PC-3 (cell line): ENCODE measurements around the gene GSDMA. TPM values are rescaled to one million over a fixed set of nuclear protein-coding genes. Genes with fewer than 3 reads are reported as not detected.

Experiments
- ATAC-seq: fragments of 200-7000 bp; cut with Tn5 transposase; 2 replicates; pipeline ENCODE4 v1.9.1; 2020; ENCODE audit warnings: mild to moderate bottlenecking, moderate library complexity
- BruUV-seq: library from RNA; stranded (reverse); fragments of 400-500 nt; replicated peaks from 2 replicates; lab custom pipeline; 2021; lab: Mats Ljungman, UMichigan
- CTCF ChIA-PET: fragments of 300-600 bp; sonication (Branson Sonifier 250); formaldehyde crosslinking; loops from one replicate; lab custom pipeline; 2022; ENCODE audit warnings: antibody characterized with exemption; lab: Charles Lee
- POLR2A ChIA-PET: fragments of 300-600 bp; sonication (Branson Sonifier 250); formaldehyde crosslinking; loops from one replicate; lab custom pipeline; 2022; ENCODE audit warnings: antibody characterized with exemption; ENCODE audit not compliant: unreplicated experiment; lab: Charles Lee
- DNase-seq: peaks from one replicate; pipeline ENCODE4 v3.0.0-alpha.2; 2015
- H2AFZ ChIP-seq: fragments of 300-600 bp; sonication (generic); 2 replicates; pipeline ENCODE4 v1.6.0; 2016; ENCODE audit warnings: antibody characterized with exemption, low read length
- H3F3A ChIP-seq: fragments of 300-600 bp; sonication (generic); one replicate; pipeline ENCODE4 v1.6.0; 2017; ENCODE audit warnings: antibody characterized with exemption, low read length, control low read depth, mild to moderate bottlenecking; ENCODE audit not compliant: unreplicated experiment
- H3K27ac ChIP-seq: fragments of 300-600 bp; sonication (generic); 2 replicates; pipeline ENCODE4 v1.5.1; 2016; ENCODE audit warnings: mild to moderate bottlenecking, low read length
- H3K27me3 ChIP-seq: fragments of 300-600 bp; sonication (generic); 2 replicates; pipeline ENCODE4 v1.6.1; 2016; ENCODE audit warnings: low read length, mixed read lengths
- H3K36me3 ChIP-seq: fragments of 300-600 bp; sonication (generic); 2 replicates; pipeline ENCODE4 v1.6.1; 2016; ENCODE audit warnings: low read depth, mixed run types, low read length, mixed read lengths
- H3K4me1 ChIP-seq: fragments of 300-600 bp; sonication (generic); 2 replicates; pipeline ENCODE4 v1.5.1; 2016; ENCODE audit warnings: low read length; ENCODE audit not compliant: insufficient read depth
- H3K4me2 ChIP-seq: fragments of 300-600 bp; sonication (generic); 2 replicates; pipeline ENCODE4 v1.6.0; 2016; ENCODE audit warnings: low read length
- H3K4me3 ChIP-seq: fragments of 300-600 bp; sonication (generic); 2 replicates; pipeline ENCODE4 v1.5.1; 2016; ENCODE audit warnings: mild to moderate bottlenecking, low read length, mixed read lengths
- H3K79me2 ChIP-seq: fragments of 300-600 bp; sonication (generic); 2 replicates; pipeline ENCODE4 v1.6.1; 2017; ENCODE audit warnings: low read length, mixed read lengths
- H3K9ac ChIP-seq: fragments of 300-600 bp; sonication (generic); 2 replicates; pipeline ENCODE4 v1.6.0; 2016; ENCODE audit warnings: mild to moderate bottlenecking, low read length
- H3K9me2 ChIP-seq: fragments of 300-600 bp; sonication (generic); replicated peaks from 2 replicates; pipeline ENCODE4 v1.6.1; 2016; ENCODE audit warnings: mixed run types, low read length, mixed read lengths
- H3K9me3 ChIP-seq: fragments of 300-600 bp; sonication (generic); 2 replicates; pipeline ENCODE4 v1.6.1; 2016; ENCODE audit warnings: low read length, mixed read lengths
- H4K20me1 ChIP-seq: fragments of 300-600 bp; sonication (generic); 2 replicates; pipeline ENCODE4 v1.6.1; 2016; ENCODE audit warnings: low read length, mixed read lengths
- EZH2 ChIP-seq: fragments of 300-600 bp; sonication (generic); IDR thresholded peaks from one replicate; pipeline ENCODE4 v1.6.1; 2017; ENCODE audit warnings: antibody characterized with exemption, mild to moderate bottlenecking, low read length; ENCODE audit not compliant: unreplicated experiment
- EZH2phosphoT487 ChIP-seq: fragments of 300-600 bp; sonication (generic); IDR thresholded peaks from 2 replicates; pipeline ENCODE4 v1.6.1; 2018; ENCODE audit warnings: mild to moderate bottlenecking, antibody characterized with exemption, low read length, borderline replicate concordance
- intact Hi-C: fragments of 100-400 bp; cut with micrococcal nuclease; formaldehyde crosslinking; loops from 2 replicates; pipeline ENCODE4 v1.9.0; 2023
- total RNA-seq: library from RNA; depleted of rRNA; stranded (reverse); fragments of >200 nt; gene quantifications from 2 replicates; pipeline ENCODE4 v1.2.3, GENCODE V29; 2014
- TF ChIP-seq, protein P1 (sequence below): fragments of 300-600 bp; sonication (generic); conservative IDR thresholded peaks from 2 replicates; pipeline ENCODE4 v1.5.1; 2017; ENCODE audit warnings: antibody characterized with exemption, low read depth, mild to moderate bottlenecking, low read length

The GSDMA gene
- total RNA-seq, 1 experiment from 2014 or later, result not detected

DNA sequence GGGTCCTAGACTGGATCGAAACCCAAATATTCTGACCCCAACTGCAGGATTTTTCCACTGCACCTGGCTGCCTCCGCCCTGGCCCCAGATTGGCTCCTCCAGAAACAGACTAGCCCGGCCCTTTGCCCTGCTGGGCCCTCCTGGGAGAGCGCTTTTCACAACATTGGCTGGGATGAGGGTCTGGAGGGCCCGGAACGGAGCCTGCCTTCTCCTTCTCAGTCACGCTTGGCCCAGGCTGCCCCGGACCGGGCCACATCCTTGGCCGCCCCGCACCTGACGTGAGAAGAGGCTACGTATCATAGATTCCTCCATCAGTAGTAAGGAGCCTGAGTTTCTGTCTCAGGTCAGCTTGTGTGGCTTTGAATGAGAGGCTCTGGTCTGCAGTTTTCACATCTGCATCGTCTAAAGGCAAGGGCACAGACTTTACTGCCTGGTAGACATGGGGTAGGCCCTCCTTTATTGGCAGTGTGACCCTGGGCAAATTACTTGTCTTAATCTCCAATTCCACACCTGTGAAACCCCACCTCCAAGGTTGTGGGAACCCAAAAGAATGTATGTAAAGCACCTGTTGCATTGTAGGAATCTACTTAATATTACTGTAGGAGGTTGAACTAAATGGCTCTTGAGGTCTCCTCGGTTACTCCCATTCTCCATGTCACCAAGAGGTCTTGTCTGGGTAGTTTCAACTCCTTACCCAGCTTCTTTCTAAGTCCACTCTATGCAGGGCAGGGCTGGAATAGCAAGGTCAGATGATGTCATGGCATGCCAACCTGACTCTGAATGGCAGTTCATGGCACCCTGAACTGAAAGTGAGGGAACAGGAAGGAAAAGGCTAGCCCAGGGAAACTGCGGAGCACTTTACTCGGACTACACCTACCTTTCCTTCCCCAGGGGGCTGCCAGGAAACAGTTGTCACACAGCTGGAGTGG is 34.6 kb upstream of the GSDMA start:
- Histone ChIP-seq H2AFZ (peak overlapping the region; percentile 78), H3F3A (peaks cover 4% of the 10 kb centered on the region), H3K9ac (peak overlapping the region; percentile 34; the same call in 1 of the 2 replicates), H3K36me3 (no peaks in the 10 kb centered on the region), H3K9me2 (no peaks in the 10 kb centered on the region), H4K20me1 (no peaks in the 10 kb centered on the region), H3K27me3 (no peaks in the 10 kb centered on the region), H3K4me3 (peak overlapping the region; percentile 93), H3K27ac (peak overlapping the region; percentile 54), H3K79me2 (peaks cover 25% of the 10 kb centered on the region), H3K4me1 (peaks cover 43% of the 10 kb centered on the region), H3K4me2 (peak overlapping the region; percentile 97), H3K9me3 (no peaks in the 10 kb centered on the region)
- intact Hi-C loops, result loop anchor here (2.0 kb wide), 1 partner anchor 31 kb away; no protein-coding TSS in a partner anchor
- TSS peak; percentile 78 for BruUV-seq
- no peak for DNase-seq
- ChIA-PET POLR2A (interaction anchor here (0.5 kb wide), 1 partner anchor 1620 kb away, joined by 4 read pairs; no protein-coding TSS in a partner anchor), CTCF (interaction anchor here (0.6 kb wide), 1 partner anchor 52 kb away, joined by 4 read pairs; the partner anchor contains the start of gene PSMD3)
- no peak for ATAC-seq
- no peak for TF ChIP-seq EZH2
- TF ChIP-seq, protein P1, sequence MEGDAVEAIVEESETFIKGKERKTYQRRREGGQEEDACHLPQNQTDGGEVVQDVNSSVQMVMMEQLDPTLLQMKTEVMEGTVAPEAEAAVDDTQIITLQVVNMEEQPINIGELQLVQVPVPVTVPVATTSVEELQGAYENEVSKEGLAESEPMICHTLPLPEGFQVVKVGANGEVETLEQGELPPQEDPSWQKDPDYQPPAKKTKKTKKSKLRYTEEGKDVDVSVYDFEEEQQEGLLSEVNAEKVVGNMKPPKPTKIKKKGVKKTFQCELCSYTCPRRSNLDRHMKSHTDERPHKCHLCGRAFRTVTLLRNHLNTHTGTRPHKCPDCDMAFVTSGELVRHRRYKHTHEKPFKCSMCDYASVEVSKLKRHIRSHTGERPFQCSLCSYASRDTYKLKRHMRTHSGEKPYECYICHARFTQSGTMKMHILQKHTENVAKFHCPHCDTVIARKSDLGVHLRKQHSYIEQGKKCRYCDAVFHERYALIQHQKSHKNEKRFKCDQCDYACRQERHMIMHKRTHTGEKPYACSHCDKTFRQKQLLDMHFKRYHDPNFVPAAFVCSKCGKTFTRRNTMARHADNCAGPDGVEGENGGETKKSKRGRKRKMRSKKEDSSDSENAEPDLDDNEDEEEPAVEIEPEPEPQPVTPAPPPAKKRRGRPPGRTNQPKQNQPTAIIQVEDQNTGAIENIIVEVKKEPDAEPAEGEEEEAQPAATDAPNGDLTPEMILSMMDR, result no peak
- TF ChIP-seq EZH2phosphoT487, result no peak

DNA sequence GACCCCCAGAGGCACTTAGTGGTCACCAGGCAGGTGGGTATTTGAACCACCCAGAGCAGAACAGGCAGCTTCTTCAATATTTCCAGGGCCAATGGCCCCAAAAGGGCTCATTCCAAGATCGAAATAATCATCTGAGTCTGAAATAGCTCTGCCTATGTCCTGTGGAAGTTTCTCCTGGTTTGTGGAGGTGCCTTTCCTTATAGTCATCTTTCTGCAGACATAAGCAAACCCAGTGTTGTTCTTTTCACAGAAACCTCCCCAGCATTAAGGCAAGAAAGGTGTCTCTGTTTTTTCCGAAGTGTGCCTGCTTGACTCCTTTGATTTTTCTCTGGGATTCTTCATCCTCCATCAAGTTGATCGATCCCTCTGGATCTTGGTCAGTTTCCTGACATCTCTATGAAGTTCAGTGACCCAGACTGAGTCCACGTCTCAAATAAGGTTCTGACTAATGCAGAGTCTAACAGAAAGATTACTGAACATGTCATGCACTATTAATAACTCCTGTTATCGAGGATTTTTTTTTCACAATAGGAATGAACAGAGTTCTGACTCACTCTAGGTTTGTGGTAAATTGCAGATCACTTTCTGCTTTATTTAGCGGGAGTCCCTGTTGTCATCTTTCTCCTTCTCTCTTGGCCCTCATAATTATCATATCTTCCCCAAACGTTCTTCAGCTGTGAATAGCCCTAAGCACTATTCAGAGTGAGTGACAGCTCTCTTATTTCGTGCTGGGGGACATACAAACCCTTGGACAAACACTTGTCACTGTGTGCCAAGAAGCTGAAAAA is 33.8 kb upstream of the GSDMA start:
- no peaks in the 10 kb centered on the region for H4K20me1 ChIP-seq
- no peak overlapping the region for H3K9ac ChIP-seq
- TF ChIP-seq, protein P1, result no peak
- TF ChIP-seq EZH2 (no peak), EZH2phosphoT487 (no peak)
- peak; percentile 52 for ATAC-seq
- peak overlapping the region; percentile 22; the same call in 1 of the 2 replicates for H3K4me3 ChIP-seq
- no peaks in the 10 kb centered on the region for H3K9me3 ChIP-seq
- peak; percentile 85 for DNase-seq
- ChIA-PET CTCF (no interaction called here), POLR2A (interaction anchor here (0.6 kb wide), 1 partner anchor 729 kb away, joined by 3 read pairs; the partner anchor contains the start of gene RPL19)
- no peaks in the 10 kb centered on the region for H3K9me2 ChIP-seq
- no TSS peak for BruUV-seq
- no peaks in the 10 kb centered on the region for H3K36me3 ChIP-seq
- peak overlapping the region; percentile 97 for H3K4me2 ChIP-seq
- H3F3A ChIP-seq, result peaks cover 4% of the 10 kb centered on the region
- no peaks in the 10 kb centered on the region for H3K27me3 ChIP-seq
- H3K79me2 ChIP-seq, result peaks cover 25% of the 10 kb centered on the region
- H3K4me1 ChIP-seq, result peaks cover 40% of the 10 kb centered on the region
- intact Hi-C loops, result no loop called here
- H3K27ac ChIP-seq, result peak overlapping the region; percentile 72
- no peak overlapping the region for H2AFZ ChIP-seq
